NCI-H69 (cell line): ENCODE data around the gene UQCC3.
"Not testable (repeated sequence)": the region's sequence is repeated elsewhere in the genome, so short reads cannot be mapped to it uniquely, and the experiment has no call there.

Experiments
- DNase-seq: peaks from one replicate; lab custom pipeline; 2025; lab: John Stamatoyannopoulos, UW

UQCC3 gene, protein sequence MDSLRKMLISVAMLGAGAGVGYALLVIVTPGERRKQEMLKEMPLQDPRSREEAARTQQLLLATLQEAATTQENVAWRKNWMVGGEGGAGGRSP

GRCh38 chr11:62671608-62672389, at the start of gene UQCC3, which contains the start of gene LBHD1:
Gene UQCC3 (plus strand): TSS chr11:62671673. CDS start chr11:62671746, 73 bp downstream.
Gene LBHD1 (minus strand): TSS chr11:62672267. CDS start chr11:62670031, 2,236 bp downstream.
- DNase-seq: peak; percentile 96

- DNase-seq: no peak
These were observed 48.9 kb upstream of the UQCC3 start for GRCh38 chr11:62622476-62623089.

DNA sequence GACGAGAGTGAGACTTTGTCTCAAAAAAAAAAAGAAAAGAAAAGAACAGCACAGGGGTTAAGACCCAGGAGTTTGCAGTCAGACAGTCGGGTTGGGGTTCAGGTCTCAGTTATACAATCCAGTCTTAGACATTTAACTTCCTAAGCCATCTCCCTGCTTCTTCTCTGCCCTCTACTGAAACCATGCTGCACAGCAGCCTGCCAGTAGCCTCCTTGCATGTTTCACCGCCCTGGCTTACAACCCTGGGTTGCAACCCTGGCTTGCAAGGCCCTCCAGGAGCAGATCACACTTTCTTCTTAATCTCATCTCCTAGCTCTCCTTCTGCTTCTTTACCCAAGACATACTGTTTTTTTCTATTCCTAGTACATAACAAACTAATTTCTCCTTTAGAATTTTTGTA, 43.8 kb upstream of the UQCC3 start:
- no peak for DNase-seq

- no peak for DNase-seq
These were observed 39.0 kb upstream of the UQCC3 start for GRCh38 chr11:62632492-62632891.

- DNase-seq: no peak
These were observed 27.3 kb upstream of the UQCC3 start for GRCh38 chr11:62644220-62644619.

- DNase-seq: peak; percentile 45
These were observed 25.9 kb upstream of the UQCC3 start for GRCh38 chr11:62645671-62645945.

GRCh38 chr11:62645946-62646824, 25.3 kb upstream of the UQCC3 start, which contains the start of gene GANAB:
Gene GANAB (minus strand): TSS chr11:62646613. CDS start chr11:62646599, 14 bp downstream.
- DNase-seq: peak; percentile 99

DNA sequence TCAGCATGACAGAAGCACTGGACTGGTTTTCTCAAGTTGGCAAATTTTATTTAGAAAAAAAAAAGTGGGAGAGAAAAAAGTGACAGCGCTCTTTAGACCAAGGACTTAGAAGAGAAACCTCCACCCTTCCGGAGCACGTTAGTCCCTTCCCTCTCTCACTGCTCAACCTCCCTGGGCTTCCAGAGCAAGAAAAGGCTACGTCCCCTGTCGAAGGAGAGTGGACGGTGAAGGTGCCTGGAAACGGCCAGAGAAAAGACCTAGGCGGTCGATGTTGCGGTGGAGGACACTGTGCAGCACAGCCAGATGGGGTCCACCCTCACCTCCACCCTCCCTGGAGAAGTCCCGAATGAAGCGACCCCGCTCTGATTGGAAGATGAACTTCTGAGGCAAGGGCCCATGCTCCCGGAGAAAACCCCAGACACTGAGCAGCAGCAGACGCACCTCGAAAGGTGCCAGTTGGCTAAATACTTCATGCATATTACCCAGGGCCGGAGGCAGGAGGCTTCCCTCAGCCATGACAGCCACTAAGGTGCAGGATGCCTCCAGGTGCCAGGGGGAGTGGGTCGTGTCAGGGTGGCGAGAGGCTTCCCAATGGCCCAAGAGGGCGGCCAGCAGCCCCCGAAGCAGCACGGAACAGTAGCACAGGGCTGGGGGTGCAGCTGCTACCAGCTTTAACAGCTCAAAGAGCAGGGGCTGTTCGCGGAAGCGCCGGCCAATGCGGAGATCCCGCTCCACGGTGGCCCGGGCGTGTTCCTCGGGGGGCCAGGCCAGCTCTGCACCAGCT, 24.5 kb upstream of the UQCC3 start:
- DNase-seq: peak; percentile 51

- no peak for DNase-seq
These were observed 23.9 kb upstream of the UQCC3 start for GRCh38 chr11:62647609-62648005.

DNA sequence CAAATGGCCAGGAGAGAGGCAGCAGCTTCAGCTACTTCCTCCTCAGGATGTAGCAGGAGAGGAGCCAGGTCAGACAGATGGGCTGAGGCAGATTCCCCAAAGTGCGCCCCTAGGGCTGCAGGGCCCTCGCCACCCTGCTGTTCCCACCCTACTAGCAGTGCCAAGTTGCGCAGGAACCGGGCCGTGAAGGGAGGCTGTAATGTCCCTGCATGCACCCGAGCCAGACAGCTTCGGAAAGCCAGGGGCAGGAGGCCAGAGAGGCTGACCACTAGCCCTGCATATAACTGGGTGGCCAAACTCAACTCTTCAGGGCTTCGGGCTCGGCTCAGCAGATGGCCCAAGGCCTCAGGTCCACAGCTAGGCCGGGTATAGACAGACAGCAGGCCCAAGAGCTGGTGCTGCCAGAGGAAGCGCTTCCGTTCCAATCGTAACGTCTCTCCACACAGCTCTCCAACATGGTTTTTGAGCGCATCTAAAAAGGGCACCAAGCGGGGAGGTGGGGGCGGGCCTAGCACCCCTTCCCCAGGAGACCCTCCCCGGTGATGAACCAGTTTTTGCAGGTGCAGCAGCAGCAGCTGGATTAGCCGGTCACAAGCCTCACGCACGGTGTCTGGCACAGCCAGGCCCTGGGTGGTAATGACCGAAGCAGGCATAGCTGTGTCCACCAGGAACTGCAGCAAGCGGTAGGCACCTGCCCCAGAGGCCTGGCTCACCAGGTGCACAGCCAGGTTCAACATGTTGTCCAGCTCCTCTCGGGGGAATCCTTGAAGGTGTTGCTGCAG, 23.1 kb upstream of the UQCC3 start:
- no peak for DNase-seq

DNA sequence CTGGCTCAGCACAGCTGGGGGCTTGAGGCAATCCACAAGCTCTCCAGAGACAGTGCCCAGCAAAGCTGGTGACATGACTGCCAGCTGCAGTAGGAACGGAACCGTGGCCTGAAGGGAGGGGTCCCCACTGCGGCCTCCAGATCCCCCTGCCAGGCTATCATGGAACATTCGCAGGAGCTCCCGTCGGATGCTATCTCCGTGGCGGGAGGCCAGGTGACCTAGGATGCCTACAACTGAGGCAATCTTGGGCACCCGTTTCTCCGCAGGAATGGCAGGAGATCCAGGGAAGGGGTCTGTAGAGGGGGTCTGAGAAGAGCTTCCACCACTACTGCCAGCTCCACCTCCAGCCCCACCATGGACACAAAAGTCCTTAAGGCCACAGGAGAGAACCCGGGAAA, 22.5 kb upstream of the UQCC3 start:
- no peak for DNase-seq

GRCh38 chr11:62649486-62649885, 22.0 kb upstream of the UQCC3 start:
- no peak for DNase-seq

DNA sequence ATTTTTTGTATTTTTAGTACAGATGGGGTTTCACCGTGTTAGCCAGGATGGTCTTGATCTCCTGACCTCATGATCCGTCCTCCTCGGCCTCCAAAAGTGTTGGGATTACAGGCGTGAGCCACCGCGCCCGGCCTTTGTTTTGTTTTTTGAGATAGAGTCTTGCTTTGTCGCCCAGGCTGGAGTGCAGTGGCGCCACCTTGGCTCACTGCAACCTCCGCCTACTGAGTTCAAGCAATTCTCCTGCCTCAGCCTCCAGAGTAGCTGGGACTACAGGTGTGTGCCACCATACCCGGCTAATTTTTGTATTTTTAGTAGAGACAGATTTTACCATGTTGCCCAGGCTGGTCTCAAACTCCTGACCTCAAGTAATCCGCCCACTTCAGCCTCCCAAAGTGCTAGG, 21.2 kb upstream of the UQCC3 start:
- not testable (repeated sequence) for DNase-seq

DNA sequence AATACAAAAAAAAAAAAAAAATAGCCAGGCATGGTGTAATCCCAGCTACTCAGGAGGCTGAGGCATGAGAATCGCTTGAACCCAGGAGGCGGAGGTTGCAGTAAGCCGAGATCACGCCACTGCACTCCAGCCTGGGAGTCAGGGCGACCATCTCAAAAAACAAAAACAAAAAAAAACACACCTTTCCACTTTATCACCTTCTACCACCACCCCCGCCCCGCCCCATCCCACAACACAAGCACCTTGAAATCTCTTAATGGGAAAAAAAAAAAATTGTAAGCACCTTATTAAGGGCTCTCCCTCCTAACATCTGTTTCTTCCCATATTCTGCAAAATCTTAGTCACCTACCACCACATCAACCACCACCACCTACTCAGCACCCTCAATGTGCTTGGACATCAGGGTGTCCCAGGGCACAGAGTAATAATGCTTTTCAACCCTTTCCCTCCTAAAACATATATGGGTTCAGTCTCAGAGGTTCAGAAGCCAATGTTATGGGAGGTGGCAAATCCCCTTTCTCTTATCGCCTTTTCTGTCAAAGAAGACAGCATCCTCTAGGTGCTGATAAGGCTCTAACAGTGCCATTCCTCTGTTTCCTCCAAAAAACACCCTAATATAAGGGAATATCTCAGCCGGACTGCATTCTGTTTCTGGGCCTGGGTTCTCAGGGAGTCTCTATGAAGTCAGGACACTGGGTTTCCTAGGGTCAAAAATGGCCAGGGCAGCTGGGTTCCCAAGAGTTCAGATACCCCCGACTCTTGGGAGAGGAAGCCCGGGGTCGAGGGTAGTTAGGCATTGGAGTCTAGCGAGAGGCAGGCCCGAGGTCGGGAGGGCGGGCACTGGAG, 19.1 kb upstream of the UQCC3 start:
- no peak for DNase-seq

GRCh38 chr11:62654297-62654696, 17.2 kb upstream of the UQCC3 start:
- DNase-seq: no peak

GRCh38 chr11:62656796-62657429, 14.6 kb upstream of the UQCC3 start:
- no peak for DNase-seq

GRCh38 chr11:62664405-62665074, 6.9 kb upstream of the UQCC3 start:
- peak; percentile 87 for DNase-seq

- DNase-seq: peak; percentile 97
These were observed 6.3 kb upstream of the UQCC3 start, which contains the start of the genes C11orf98 and CSKMT for GRCh38 chr11:62665075-62665598. Gene C11orf98 (minus strand): TSS chr11:62665210. CDS start chr11:62665169, 41 bp downstream. Gene CSKMT (plus strand): TSS chr11:62665312. CDS start chr11:62665880, 568 bp downstream.
